RKO (cell line): ENCODE measurements around the gene ANK3.

Source experiments
- DNase-seq: peaks from one replicate; pipeline ENCODE4 v3.0.0-alpha.2; 2016; ENCODE audit warnings: low spot score

Gene ANK3

DNA sequence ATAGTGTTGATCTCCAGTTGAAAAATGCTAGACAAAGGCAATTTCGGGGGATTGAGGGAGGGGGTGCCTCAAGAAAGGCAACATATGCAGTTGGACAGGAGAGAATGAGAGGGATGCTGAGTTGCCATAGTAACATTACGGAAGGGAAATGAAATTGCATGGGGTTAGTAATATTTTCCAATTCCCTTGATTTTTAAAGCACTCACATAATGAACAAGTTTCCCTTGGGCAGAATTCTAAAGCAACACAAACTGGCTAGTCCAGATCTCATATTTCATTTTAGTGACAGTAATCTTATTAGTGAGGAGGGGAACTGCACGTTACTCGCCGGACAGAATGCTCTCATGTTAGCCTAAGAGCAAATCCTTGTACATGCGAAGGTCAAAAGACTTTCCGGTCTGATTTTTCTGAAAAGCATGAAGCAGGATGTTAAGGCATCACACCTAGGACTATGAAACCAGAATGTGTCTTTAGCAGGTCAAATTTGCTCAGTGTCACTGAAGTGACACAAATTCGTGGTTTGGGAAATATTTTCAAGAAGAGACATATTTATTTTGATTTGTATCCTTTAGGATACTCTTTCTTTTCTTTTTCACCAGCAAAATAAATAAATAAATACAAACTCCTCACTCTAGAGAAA, 165.5 kb downstream of the ANK3 start:
- DNase-seq: no peak

GRCh38 chr10:60222047-60222446, 167.6 kb downstream of the ANK3 start:
- no peak for DNase-seq

GRCh38 chr10:60212195-60212594, 177.5 kb downstream of the ANK3 start:
- DNase-seq: no peak

- DNase-seq: no peak
These were observed 179.7 kb downstream of the ANK3 start for GRCh38 chr10:60209874-60210570.

DNA sequence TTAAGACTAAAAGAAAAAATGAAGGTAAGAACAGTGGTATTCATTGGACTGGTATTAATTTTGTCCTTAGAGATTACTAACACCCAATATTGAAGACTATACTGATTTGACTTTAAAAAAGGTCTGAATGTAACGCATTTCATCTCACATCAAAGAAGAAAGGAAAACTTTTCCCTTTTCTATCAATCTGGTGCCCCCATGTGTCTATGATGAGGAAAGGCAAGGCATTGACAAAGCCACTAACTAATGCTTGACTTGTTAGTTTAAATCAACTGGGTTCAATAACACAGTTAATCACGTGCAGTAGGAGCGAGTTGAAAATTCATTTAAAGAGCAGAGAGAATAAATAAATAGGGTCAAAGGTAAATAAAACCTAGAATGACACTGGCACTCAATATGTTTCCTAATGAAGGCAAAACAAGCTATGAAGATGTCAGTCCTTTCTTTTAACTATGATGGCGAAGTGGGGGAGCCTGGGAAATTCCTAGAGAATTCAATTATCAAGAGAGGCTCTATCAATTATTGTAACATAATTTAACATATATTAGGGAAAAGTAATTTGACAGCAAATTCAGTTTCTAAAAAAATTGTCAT, 180.9 kb downstream of the ANK3 start:
- DNase-seq: peak; percentile 63

DNA sequence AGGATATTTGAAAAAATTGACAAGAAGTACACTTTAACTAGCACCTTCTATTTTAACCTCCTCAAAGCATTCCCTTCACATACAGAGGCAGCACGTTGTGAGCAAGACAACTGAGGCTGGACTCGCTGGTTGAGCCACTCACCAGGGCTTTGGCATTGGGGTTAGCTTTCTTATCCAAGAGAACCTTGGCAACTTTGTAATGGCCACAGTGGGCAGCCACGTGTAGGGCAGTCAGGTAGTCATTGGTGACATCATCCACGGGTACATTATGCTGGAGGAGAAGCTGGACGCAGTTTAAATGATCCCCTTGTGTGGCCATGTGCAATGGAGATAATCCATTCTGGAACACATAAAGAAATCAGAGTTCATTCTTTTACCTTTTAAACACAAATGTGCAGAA, 181.8 kb downstream of the ANK3 start:
- DNase-seq: no peak

DNA sequence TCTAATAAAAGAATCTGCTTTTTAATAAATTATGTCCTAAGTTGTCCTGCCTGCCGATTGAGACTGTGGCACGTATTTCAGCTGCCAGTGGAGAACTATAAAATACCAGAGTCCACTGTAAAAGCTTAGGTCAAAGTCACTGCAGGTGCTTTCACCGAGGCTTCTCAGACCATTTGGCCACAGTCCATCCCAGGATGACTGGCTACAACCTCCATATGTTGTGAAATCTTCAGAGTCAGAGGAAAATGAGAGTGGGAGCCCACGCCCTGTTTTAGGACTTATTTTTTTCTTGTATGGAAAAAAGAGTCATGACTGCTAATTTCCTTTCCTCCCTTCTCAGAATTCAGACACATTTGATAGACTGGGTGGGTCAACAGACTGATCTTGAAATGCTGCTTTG, 182.9 kb downstream of the ANK3 start:
- no peak for DNase-seq

GRCh38 chr10:60205741-60206140, 183.9 kb downstream of the ANK3 start:
- no peak for DNase-seq

GRCh38 chr10:60203993-60204618, 185.6 kb downstream of the ANK3 start:
- peak; percentile 18 for DNase-seq

DNA sequence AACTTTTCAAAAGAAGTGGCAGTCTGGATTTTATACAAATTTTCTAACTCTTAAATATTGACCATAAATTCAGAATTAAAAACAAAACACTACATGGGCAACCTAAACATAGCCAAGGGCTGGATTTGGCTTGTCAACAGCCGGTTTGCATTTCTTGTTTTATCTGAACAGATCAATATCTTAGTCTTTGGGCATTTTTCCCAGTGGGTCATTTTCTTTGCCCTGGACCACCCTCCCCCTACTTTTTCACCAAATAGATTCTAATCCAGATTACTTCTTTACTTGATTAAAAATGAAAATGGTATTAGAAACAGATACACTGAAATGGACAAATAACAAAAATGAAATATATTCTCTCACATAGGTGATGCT, 189.0 kb downstream of the ANK3 start:
- DNase-seq: no peak

- no peak for DNase-seq
These were observed 189.5 kb downstream of the ANK3 start for GRCh38 chr10:60200012-60200681.

DNA sequence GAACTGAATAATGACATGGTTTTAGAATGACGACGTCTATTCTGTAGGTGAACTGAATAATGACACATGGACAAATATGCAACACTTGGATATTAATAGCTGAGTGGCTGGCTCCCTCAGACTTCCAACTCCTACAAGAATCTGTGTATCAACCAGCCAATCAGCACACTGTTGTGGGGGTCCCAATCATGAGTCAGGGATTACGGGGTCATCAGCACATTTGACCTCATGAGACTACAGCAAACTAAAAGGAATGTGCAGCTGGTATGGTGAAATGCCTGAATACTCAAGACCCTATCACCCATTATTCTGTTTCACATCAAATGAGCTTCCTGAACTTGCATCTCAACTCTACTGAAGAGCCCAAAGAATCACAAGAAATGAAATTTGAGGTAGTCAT, 192.5 kb downstream of the ANK3 start:
- no peak for DNase-seq

GRCh38 chr10:60194421-60194820, 195.3 kb downstream of the ANK3 start:
- no peak for DNase-seq

GRCh38 chr10:60192946-60193345, 196.7 kb downstream of the ANK3 start:
- DNase-seq: no peak

DNA sequence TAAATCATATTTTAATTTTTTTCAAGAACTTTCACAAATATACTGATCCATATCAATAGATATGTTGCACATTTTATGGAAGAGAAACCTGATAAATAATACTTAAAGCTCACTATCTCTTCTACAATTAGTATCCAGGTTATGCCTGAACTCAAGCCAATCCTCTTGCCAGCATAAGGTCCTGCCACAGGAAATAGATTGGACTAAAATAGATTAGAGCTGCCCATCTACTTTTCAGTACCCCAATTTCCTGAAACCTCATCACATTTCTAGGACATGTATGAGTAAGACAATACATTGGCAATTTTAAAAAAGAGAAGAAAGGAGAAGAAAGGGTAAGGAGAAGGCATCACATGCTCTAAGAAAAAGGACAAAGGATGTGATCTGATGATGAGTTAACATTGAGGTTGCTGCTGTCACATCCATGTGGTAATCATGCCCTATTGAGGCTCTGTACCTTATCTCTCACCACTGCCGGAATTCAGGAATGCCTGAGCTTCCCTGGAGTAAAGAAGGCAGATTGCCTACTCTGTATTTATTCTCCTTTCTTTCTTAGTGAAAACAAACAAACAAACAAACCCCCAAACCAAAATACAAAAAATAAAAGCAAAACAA, 199.7 kb downstream of the ANK3 start:
- no peak for DNase-seq

DNA sequence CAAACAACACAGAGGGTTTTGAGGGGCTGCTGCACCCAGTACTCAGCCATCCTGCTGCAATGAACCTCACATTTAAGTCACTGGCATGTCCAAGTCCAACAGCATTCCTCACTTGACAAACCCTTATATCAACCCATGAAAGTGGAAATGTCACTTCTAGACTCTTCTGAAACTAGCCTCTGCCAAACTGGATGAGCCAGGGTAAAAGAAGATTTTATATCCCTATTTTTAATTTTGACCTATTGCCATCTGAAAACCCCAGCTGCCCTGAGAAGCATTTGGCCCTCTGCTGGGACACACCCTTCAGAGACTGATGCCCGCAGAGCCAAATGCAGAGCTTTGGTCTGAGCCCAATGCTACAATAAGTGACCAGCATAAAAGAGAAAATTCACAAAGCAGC, 201.1 kb downstream of the ANK3 start:
- DNase-seq: no peak

DNA sequence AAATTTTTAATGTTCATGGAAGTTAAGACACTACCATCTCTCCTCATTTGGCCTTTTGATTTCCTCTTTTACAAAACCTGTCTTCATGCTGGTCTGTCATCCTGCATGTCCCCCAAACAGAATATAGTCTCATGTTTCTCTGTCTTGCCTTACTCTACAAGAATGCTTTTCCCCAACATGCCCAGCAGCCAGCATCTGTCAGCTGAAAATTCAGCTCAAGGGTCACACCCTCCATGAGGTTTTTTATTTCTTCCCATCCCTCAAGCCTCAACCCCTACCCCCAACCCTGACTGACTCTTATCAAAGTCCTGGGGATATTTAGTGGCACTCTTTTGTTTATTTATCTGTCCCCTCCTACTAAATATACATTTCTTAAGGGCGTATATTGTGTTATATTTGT, 202.0 kb downstream of the ANK3 start:
- no peak for DNase-seq

- no peak for DNase-seq
These were observed 203.2 kb downstream of the ANK3 start for GRCh38 chr10:60186315-60187071.

- no peak for DNase-seq
These were observed 204.3 kb downstream of the ANK3 start for GRCh38 chr10:60185421-60185820.

- DNase-seq: no peak
These were observed 207.0 kb downstream of the ANK3 start for GRCh38 chr10:60182691-60183090.

GRCh38 chr10:60176925-60177324, 212.8 kb downstream of the ANK3 start:
- no peak for DNase-seq
